Fibroblast of lung (primary cell): ENCODE data around the gene C5AR1. TPM values are rescaled to one million over a fixed set of nuclear protein-coding genes. Genes with fewer than 3 reads are reported as not detected.

ENCODE experiments used
- DNase-seq, 2 donors: peaks; one replicate each; pipeline versions ENCODE4 v3.0.0 to v3.0.0-alpha.2; 2010; ENCODE audit warnings: low read depth in 2 of 2
- H2AFZ ChIP-seq: 2 replicates; pipeline ENCODE4 v1.5.1; 2012; ENCODE audit warnings: low read length, control low read depth, inconsistent platforms
- H3K27ac ChIP-seq: 2 replicates; pipeline ENCODE4 v1.5.1; 2011; ENCODE audit warnings: low read length, control low read depth; ENCODE audit not compliant: insufficient read depth
- H3K27me3 ChIP-seq: 2 replicates; pipeline ENCODE4 v1.5.1; 2011; ENCODE audit warnings: mild to moderate bottlenecking, low read length; ENCODE audit not compliant: control insufficient read depth, insufficient read depth
- H3K36me3 ChIP-seq: 2 replicates; pipeline ENCODE4 v1.5.1; 2011; ENCODE audit warnings: low read length; ENCODE audit not compliant: control insufficient read depth, insufficient read depth
- H3K4me1 ChIP-seq: 2 replicates; pipeline ENCODE4 v1.5.1; 2011; ENCODE audit warnings: low read length; ENCODE audit not compliant: control insufficient read depth, insufficient read depth; ENCODE audit errors: extremely low read depth
- H3K4me2 ChIP-seq: 2 replicates; pipeline ENCODE4 v1.5.1; 2011; ENCODE audit warnings: low read length, control low read depth; ENCODE audit not compliant: insufficient read depth; ENCODE audit errors: extremely low read depth
- H3K4me3 ChIP-seq, 4 experiments: fragments of 200-600 bp in 1 of 4; sonication (generic) in 1 of 4; replicated peaks in 1 of 4; 2 replicates each; pipeline ENCODE4 v1.5.1; 2011 to 2016; ENCODE audit warnings: low read length in 4 of 4, low read depth in 3 of 4, mild to moderate bottlenecking in 3 of 4, control low read depth in 2 of 4, inconsistent platforms in 1 of 4, mixed read lengths in 1 of 4; ENCODE audit not compliant: insufficient read depth in 1 of 4; ENCODE audit errors: control extremely low read depth in 1 of 4
- H3K79me2 ChIP-seq: 2 replicates; pipeline ENCODE4 v1.5.1; 2012; ENCODE audit warnings: mild to moderate bottlenecking, low read length, inconsistent platforms; ENCODE audit not compliant: control insufficient read depth, insufficient read depth
- H3K9ac ChIP-seq: 2 replicates; pipeline ENCODE4 v1.5.1; 2011; ENCODE audit warnings: mild to moderate bottlenecking, low read length, control low read depth; ENCODE audit not compliant: insufficient read depth
- H3K9me3 ChIP-seq: 2 replicates; pipeline ENCODE4 v1.5.1; 2012; ENCODE audit warnings: low read depth, low read length; ENCODE audit not compliant: control insufficient read depth, insufficient read depth
- H4K20me1 ChIP-seq: 2 replicates; pipeline ENCODE4 v1.5.1; 2011; ENCODE audit warnings: low read length; ENCODE audit not compliant: control insufficient read depth, insufficient read depth; ENCODE audit errors: extremely low read depth
- CTCF ChIP-seq, 2 donors: IDR thresholded peaks in 1 of 2; conservative IDR thresholded peaks in 1 of 2; 1 replicate in 1 of 2; 2 replicates in 1 of 2; pipeline ENCODE4 v1.5.1; 2011 to 2012; ENCODE audit warnings: low read length in 2 of 2, control low read depth in 1 of 2, inconsistent platforms in 1 of 2, low read depth in 1 of 2, mild to moderate bottlenecking in 1 of 2
- EZH2 ChIP-seq: IDR thresholded peaks from 2 replicates; pipeline ENCODE4 v1.5.1; 2012; ENCODE audit warnings: low read length, control low read depth, mild to moderate bottlenecking; ENCODE audit errors: missing control alignments
- polyA plus RNA-seq, 2 donors: library from polyadenylated mRNA; depleted of rRNA in 1 of 2; stranded (reverse) in 1 of 2; unstranded in 1 of 2; fragments of >200 nt; gene quantifications; 2 replicates each; pipeline ENCODE4 v1.2.1, GENCODE V29; 2011 to 2012; ENCODE audit warnings: missing spikeins in 1 of 2
- total RNA-seq: library from RNA; depleted of rRNA; stranded (reverse); fragments of >200 nt; gene quantifications from 2 replicates; pipeline ENCODE4 v1.2.1, GENCODE V29; 2014

Gene C5AR1
- total and polyA plus RNA-seq, 2 donors (not counting 1 experiment from before 2014, with no cell fraction given) = 0.33 to 0.81 TPM

GRCh38 chr19:47302249-47302648 lies 7.4 kb upstream of the C5AR1 start:
- H3K4me2 ChIP-seq = no peak overlapping the region
- no peaks in the 10 kb centered on the region for H3K27me3 ChIP-seq
- no peak for DNase-seq
- H3K36me3 ChIP-seq = no peaks in the 10 kb centered on the region
- TF ChIP-seq EZH2 (no peak), CTCF (conservative IDR thresholded peaks at IDR 0.05 in 1 of 2, IDR thresholded peaks at IDR 0.05 in 1 of 2; ENCODE audit: low read depth in 1 of 2, low read length in 2 of 2) (no peak)
- H3K9me3 ChIP-seq = no peaks in the 10 kb centered on the region
- no peak overlapping the region for H2AFZ ChIP-seq
- H3K27ac ChIP-seq = no peak overlapping the region
- H3K4me3 ChIP-seq = no peak overlapping the region
- no peaks in the 10 kb centered on the region for H3K79me2 ChIP-seq
- H3K9ac ChIP-seq = no peak overlapping the region
- H3K4me1 ChIP-seq = no peaks in the 10 kb centered on the region
- no peaks in the 10 kb centered on the region for H4K20me1 ChIP-seq

- H3K27me3 ChIP-seq = no peaks in the 10 kb centered on the region
- H3K9ac ChIP-seq = no peak overlapping the region
- H4K20me1 ChIP-seq = no peaks in the 10 kb centered on the region
- H3K4me2 ChIP-seq = no peak overlapping the region
- TF ChIP-seq EZH2 (no peak), CTCF (conservative IDR thresholded peaks at IDR 0.05 in 1 of 2, IDR thresholded peaks at IDR 0.05 in 1 of 2; ENCODE audit: low read depth in 1 of 2, low read length in 2 of 2) (no peak)
- no peaks in the 10 kb centered on the region for H3K4me1 ChIP-seq
- no peak for DNase-seq
- no peak overlapping the region for H2AFZ ChIP-seq
- H3K79me2 ChIP-seq = no peaks in the 10 kb centered on the region
- H3K4me3 ChIP-seq = no peak overlapping the region
- no peaks in the 10 kb centered on the region for H3K36me3 ChIP-seq
- no peaks in the 10 kb centered on the region for H3K9me3 ChIP-seq
- H3K27ac ChIP-seq = no peak overlapping the region
Measured at GRCh38 chr19:47303966-47304365, 5.7 kb upstream of the C5AR1 start.

- Histone ChIP-seq H3K27ac (no peak overlapping the region), H3K4me3 (peak overlapping the region in 2 of 4 experiments; percentile 19 to 28), H2AFZ (no peak overlapping the region), H3K27me3 (no peaks in the 10 kb centered on the region), H3K79me2 (no peaks in the 10 kb centered on the region), H3K9me3 (no peaks in the 10 kb centered on the region), H3K9ac (no peak overlapping the region), H4K20me1 (no peaks in the 10 kb centered on the region), H3K4me1 (no peaks in the 10 kb centered on the region), H3K36me3 (no peaks in the 10 kb centered on the region), H3K4me2 (peak overlapping the region; percentile 72)
- TF ChIP-seq EZH2 (no peak), CTCF (conservative IDR thresholded peaks at IDR 0.05 in 1 of 2, IDR thresholded peaks at IDR 0.05 in 1 of 2; ENCODE audit: low read depth in 1 of 2, low read length in 2 of 2) (peak; percentile 95 to 100)
- peak; percentile 79 to 92 for DNase-seq
Measured at GRCh38 chr19:47305309-47305751, 4.3 kb upstream of the C5AR1 start.
